Vagina (tissue), 2 donors: Measurements from ENCODE around the gene KCNC3. TPM values are rescaled to one million over a fixed set of nuclear protein-coding genes. Genes with fewer than 3 reads are reported as not detected.
"Not testable (repeated sequence)": the region's sequence is repeated elsewhere in the genome, so short reads cannot be mapped to it uniquely, and the experiment has no call there.

Experiments
- DNase-seq, 2 donors: peaks; one replicate each; pipeline ENCODE4 v3.0.0-alpha.2; 2017; ENCODE audit errors: extremely low spot score in 2 of 2
- H3K27ac ChIP-seq: fragments of 200-600 bp; sonication (generic); one replicate; pipeline ENCODE4 v1.5.1; 2019
- H3K27me3 ChIP-seq: fragments of 200-600 bp; sonication (generic); one replicate; pipeline ENCODE4 v1.5.1; 2019
- H3K36me3 ChIP-seq, 2 donors: fragments of 200-600 bp; sonication (generic); one replicate each; pipeline ENCODE4 v1.5.1; 2017 to 2019
- H3K4me1 ChIP-seq: fragments of 200-600 bp; sonication (generic); one replicate; pipeline ENCODE4 v1.5.1; 2019
- H3K4me3 ChIP-seq, 2 donors: fragments of 200-600 bp; sonication (generic); 1 replicate in 1 of 2; 2 replicates in 1 of 2; pipeline ENCODE4 v1.5.1; 2016 to 2019
- H3K9me3 ChIP-seq: fragments of 200-600 bp; sonication (generic); one replicate; pipeline ENCODE4 v1.5.1; 2019
- POLR2A ChIP-seq, 2 donors: fragments of 450-650 bp; IDR thresholded peaks; one replicate each; pipeline ENCODE4 v1.6.1; 2017; ENCODE audit warnings: antibody characterized with exemption in 2 of 2, mild to moderate bottlenecking in 2 of 2, moderate library complexity in 2 of 2
- POLR2AphosphoS5 ChIP-seq, 2 donors: sonication (generic); formaldehyde crosslinking; IDR thresholded peaks; one replicate each; pipeline ENCODE4 v1.9.0; 2017; ENCODE audit warnings: antibody characterized with exemption in 2 of 2, mild to moderate bottlenecking in 2 of 2, low read depth in 1 of 2; ENCODE audit not compliant: insufficient read depth in 1 of 2
- intact Hi-C: fragments of 100-400 bp; cut with DNase I; formaldehyde crosslinking; loops from one replicate; pipeline ENCODE4 v1.15.1; 2023
- total RNA-seq: library from RNA; depleted of rRNA; stranded (reverse); fragments of >200 nt; gene quantifications from one replicate; pipeline ENCODE4 v1.2.3, GENCODE V29; 2016
- TF ChIP-seq, protein P1 (sequence below), 3 experiments: fragments of 450-650 bp in 2 of 3; fragments of 200-600 bp in 1 of 3; sonication (generic) in 1 of 3; IDR thresholded peaks; one replicate each; pipeline ENCODE4 v1.5.1; 2017 to 2019; ENCODE audit warnings: antibody characterized with exemption in 3 of 3, mild to moderate bottlenecking in 2 of 3, moderate library complexity in 2 of 3

The KCNC3 gene
- total RNA-seq, 1 donor from 2014 or later: 0.98 TPM

DNA sequence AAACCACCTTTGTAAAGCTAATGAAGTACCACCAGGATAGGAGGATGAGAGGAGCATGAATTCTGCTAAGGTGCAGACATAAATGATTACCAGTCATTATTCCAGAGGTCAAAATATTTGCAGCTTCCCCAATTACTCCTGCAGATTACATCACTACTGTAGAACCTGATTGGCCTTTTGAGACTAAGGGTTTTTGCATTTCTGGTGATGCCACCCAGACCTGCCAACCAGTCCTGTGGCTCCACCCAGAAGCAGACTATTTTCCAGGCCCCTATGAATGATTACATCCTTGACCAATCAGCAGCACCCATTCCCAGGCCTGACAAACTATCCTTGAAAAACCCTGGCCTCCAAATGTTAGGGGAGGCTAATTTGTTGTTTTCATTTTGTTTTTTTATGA, 11.2 kb upstream of the KCNC3 start:
- no peaks in the 10 kb centered on the region for H3K36me3 ChIP-seq
- intact Hi-C loops: no loop called here
- no peaks in the 10 kb centered on the region for H3K9me3 ChIP-seq
- no peak overlapping the region for H3K27ac ChIP-seq
- no peaks in the 10 kb centered on the region for H3K4me1 ChIP-seq
- no peak for DNase-seq
- TF ChIP-seq POLR2A (IDR thresholded peaks at IDR 0.05) (no peak), POLR2AphosphoS5 (IDR thresholded peaks at IDR 0.05; ENCODE audit: insufficient read depth in 1 of 2, low read depth in 1 of 2) (no peak)
- TF ChIP-seq, protein P1, sequence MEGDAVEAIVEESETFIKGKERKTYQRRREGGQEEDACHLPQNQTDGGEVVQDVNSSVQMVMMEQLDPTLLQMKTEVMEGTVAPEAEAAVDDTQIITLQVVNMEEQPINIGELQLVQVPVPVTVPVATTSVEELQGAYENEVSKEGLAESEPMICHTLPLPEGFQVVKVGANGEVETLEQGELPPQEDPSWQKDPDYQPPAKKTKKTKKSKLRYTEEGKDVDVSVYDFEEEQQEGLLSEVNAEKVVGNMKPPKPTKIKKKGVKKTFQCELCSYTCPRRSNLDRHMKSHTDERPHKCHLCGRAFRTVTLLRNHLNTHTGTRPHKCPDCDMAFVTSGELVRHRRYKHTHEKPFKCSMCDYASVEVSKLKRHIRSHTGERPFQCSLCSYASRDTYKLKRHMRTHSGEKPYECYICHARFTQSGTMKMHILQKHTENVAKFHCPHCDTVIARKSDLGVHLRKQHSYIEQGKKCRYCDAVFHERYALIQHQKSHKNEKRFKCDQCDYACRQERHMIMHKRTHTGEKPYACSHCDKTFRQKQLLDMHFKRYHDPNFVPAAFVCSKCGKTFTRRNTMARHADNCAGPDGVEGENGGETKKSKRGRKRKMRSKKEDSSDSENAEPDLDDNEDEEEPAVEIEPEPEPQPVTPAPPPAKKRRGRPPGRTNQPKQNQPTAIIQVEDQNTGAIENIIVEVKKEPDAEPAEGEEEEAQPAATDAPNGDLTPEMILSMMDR (IDR thresholded peaks at IDR 0.05): no peak
- no peak overlapping the region for H3K4me3 ChIP-seq
- H3K27me3 ChIP-seq: no peaks in the 10 kb centered on the region

DNA sequence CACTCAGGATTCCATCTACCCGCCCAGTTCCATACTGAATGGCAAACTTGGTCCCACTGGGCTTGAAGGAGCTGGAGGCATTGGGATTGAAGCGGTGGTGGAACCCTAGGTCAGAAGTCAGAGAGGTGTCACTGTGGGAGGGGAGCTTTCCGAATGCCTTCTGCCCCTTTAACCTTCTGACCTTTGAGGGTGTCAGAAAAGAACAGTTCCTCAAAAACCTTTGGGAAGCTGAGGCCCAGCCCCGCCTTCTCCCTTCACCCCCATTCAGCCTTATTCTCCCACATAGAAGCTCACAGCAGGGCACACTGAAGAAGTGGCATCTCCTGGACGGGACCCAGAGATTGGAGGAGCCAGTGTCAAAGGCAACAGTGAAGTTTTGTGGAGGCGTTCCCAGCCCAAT, 7.9 kb upstream of the KCNC3 start:
- peaks cover 23% of the 10 kb centered on the region for H3K4me1 ChIP-seq
- H3K36me3 ChIP-seq, H3K27ac ChIP-seq, intact Hi-C loops, H3K9me3 ChIP-seq, H3K27me3 ChIP-seq, H3K4me3 ChIP-seq, DNase-seq: not testable (repeated sequence)

DNA sequence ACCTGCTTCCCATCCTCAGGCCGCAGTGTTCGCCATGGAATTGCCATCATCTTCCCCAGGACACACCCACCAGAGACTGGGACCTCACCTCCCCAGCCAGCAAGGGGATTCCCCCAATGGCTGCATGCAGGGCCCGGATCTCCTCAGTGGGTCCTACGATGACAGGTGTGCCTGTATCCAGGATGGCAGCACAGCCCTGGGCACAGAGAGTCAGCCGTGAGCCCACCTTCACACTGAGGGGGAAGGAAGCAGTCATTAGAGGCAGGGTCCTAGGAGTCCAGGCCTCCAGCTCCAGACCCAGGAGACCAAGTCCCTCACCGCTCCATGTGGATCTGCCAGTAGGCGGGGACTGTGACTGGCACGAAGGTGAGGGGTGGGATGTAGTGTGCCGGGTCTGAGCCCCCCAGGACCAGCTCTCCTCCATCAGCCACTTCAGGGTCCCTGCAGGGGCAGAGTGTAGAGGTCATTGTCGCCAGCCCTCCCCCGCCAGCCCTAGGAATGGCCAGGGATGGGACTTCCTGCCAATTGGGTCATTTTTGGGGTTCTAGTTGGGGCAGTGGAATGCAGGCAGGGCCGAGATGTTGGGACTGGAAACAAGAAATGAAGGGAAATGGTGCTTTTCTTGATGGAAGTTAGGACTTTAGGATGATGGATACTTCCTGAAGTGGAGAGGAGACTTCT, 5.7 kb upstream of the KCNC3 start:
- H3K27ac ChIP-seq: no peak overlapping the region
- no peak overlapping the region for H3K4me3 ChIP-seq
- H3K9me3 ChIP-seq: no peaks in the 10 kb centered on the region
- H3K27me3 ChIP-seq: no peaks in the 10 kb centered on the region
- intact Hi-C loops: no loop called here
- no peak for DNase-seq
- TF ChIP-seq POLR2A (IDR thresholded peaks at IDR 0.05) (no peak), POLR2AphosphoS5 (IDR thresholded peaks at IDR 0.05; ENCODE audit: insufficient read depth in 1 of 2, low read depth in 1 of 2) (no peak)
- TF ChIP-seq, protein P1 (IDR thresholded peaks at IDR 0.05): no peak
- peaks cover 34% of the 10 kb centered on the region for H3K4me1 ChIP-seq
- no peaks in the 10 kb centered on the region for H3K36me3 ChIP-seq

DNA sequence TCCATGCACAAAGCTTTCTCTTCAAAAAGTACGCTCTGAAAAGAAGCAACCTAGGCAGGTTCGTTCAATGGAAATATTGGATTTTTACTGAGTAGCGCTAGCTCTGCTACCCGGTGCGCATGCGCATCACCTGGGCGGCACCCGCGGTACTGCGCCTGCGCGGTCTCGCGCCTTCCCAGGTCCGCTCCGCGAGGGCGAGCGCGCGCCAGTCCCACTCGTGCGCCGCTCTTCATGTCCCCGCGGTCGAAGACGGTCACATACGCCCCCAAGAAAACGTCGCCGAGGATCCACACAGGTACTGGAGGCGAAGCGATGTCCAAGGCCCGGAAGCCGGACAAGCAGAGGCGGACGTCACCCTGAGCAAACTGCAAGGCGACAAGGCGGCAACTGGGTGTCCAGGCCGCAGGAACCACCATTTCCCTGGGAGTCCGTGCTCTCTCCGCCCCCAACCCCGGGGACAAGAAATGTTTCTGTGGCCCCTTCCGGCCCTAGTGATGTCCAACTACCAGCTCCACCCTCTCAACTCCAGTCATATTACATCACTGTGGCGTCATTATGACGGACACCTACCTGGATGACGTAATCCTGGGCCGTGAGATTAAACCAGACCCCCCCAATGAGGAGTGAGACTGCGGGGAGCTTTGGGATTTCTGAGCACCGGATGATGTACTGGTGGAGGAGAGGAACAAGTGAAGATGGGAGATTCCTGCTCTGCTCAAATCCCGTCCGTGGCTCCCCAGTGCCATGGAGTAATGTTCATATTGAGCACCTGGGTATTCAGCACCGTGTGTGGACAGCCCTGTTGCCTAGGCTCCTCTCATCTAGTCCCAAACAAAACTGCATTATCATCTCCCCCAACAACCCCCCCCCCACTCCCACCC, 4.8 kb upstream of the KCNC3 start:
- peak overlapping the region; percentile 27 to 48 for H3K4me3 ChIP-seq
- TF ChIP-seq POLR2A (IDR thresholded peaks at IDR 0.05) (peak in 1 of 2 donors; percentile 46), POLR2AphosphoS5 (IDR thresholded peaks at IDR 0.05; ENCODE audit: insufficient read depth in 1 of 2, low read depth in 1 of 2) (peak; percentile 79 to 88)
- TF ChIP-seq, protein P1 (IDR thresholded peaks at IDR 0.05): no peak

DNA sequence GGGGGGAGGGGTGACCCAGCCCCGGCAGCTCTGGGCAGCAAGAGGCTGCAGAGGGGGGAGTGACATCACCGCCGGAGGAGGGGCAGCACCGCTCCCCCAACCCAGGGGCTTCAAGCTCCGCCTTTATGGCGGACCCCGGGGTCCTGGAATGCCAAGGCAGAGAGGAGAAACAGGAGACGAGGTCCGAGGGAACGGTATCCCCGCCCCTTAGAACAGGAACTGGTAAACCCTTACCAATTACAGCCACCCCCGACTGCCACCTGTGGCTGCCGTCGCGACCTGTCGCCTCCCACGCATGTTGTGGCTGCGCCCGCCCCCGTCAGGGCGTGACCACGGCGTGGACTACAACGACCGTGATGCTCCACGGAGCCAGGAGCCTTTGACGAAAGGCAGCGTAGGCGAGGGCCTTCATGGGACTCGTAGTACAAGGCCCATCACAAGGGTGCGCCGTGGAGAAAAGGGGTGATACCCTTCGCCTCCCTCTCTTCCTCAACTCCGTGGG, 4.1 kb upstream of the KCNC3 start:
- Histone ChIP-seq H3K27ac (no peak overlapping the region), H3K27me3 (no peaks in the 10 kb centered on the region), H3K4me3 (peak overlapping the region; percentile 27 to 48), H3K36me3 (no peaks in the 10 kb centered on the region), H3K4me1 (peaks cover 41% of the 10 kb centered on the region), H3K9me3 (no peaks in the 10 kb centered on the region)
- intact Hi-C loops: no loop called here
- DNase-seq: peak in 1 of 2 donors; percentile 93
- no peak for TF ChIP-seq POLR2AphosphoS5 (IDR thresholded peaks at IDR 0.05; ENCODE audit: insufficient read depth in 1 of 2, low read depth in 1 of 2)
- TF ChIP-seq POLR2A (IDR thresholded peaks at IDR 0.05): no peak
- TF ChIP-seq, protein P1 (IDR thresholded peaks at IDR 0.05): no peak

More for the DNA sequence above, 4.8 kb upstream of the KCNC3 start:
- intact Hi-C loops: no loop called here
- no peaks in the 10 kb centered on the region for H3K36me3 ChIP-seq
- no peak for DNase-seq
- no peaks in the 10 kb centered on the region for H3K9me3 ChIP-seq
- peaks cover 41% of the 10 kb centered on the region for H3K4me1 ChIP-seq
- peak overlapping the region; percentile 53 for H3K27ac ChIP-seq
- H3K27me3 ChIP-seq: no peaks in the 10 kb centered on the region
